NT2/D1 (cell line): ENCODE measurements around the gene ARSB.

Experiments used
- SUZ12 ChIP-seq: IDR thresholded peaks from 2 replicates; pipeline ENCODE4 v1.6.1; 2011; ENCODE audit not compliant: insufficient read length, insufficient read depth; ENCODE audit errors: extremely low read depth
- YY1 ChIP-seq: IDR thresholded peaks from 2 replicates; pipeline ENCODE4 v1.6.1; 2011; ENCODE audit not compliant: insufficient read length, insufficient read depth
- ZNF274 ChIP-seq: IDR thresholded peaks from 2 replicates; pipeline ENCODE4 v1.6.1; 2011; ENCODE audit warnings: mild to moderate bottlenecking, low read depth, low read length

- no peak for TF ChIP-seq ZNF274
- no peak for TF ChIP-seq YY1
- no peak for TF ChIP-seq SUZ12
These were observed 29.5 kb upstream of the ARSB start for GRCh38 chr5:79014631-79015030.
